ENCODE results near the gene DNAAF9. TPM values are rescaled to one million over a fixed set of nuclear protein-coding genes. Genes with fewer than 3 reads are reported as not detected.
"Not testable (repeated sequence)": the region's sequence is repeated elsewhere in the genome, so short reads cannot be mapped to it uniquely, and the experiment has no call there.

DNAAF9 gene
- total RNA-seq, 3 donors from 2014 or later (not counting 1 experiment from before 2014, with no cell fraction given), result 4.1 to 6.9 (median 4.8) TPM

GRCh38 chr20:3432844-3433243, 25.4 kb upstream of the DNAAF9 start:
- Histone ChIP-seq H3K9me3 (ENCODE audit: control insufficient read depth, insufficient read depth, low read length) (no peaks in the 10 kb centered on the region), H3K4me1 (ENCODE audit: control insufficient read depth, insufficient read depth, low read length) (no peaks in the 10 kb centered on the region), H3K27me3 (ENCODE audit: control insufficient read depth, insufficient read depth, low read length) (peaks cover 2% of the 10 kb centered on the region), H3K36me3 (ENCODE audit: control insufficient read depth, insufficient read depth, low read length) (no peaks in the 10 kb centered on the region), H3K27ac (ENCODE audit: low read length) (no peak overlapping the region), H3K4me3 (ENCODE audit: low read length) (no peak overlapping the region)
- no peak overlapping the region for H3K27ac Mint-ChIP-seq
- no peak overlapping the region for H3K4me3 Mint-ChIP-seq
- intact Hi-C loops (cut with micrococcal nuclease), result no loop called here
- DNase-seq (no peak), ATAC-seq (no peak)
- TF ChIP-seq CTCF (IDR thresholded peaks at IDR 0.05), result no peak
- no peaks in the 10 kb centered on the region for H3K4me1 Mint-ChIP-seq
- no peaks in the 10 kb centered on the region for H3K36me3 Mint-ChIP-seq
- peaks cover 3 to 11% of the 10 kb centered on the region in 2 donors for H3K27me3 Mint-ChIP-seq (ENCODE audit: low read depth in 2 of 2)
- no peaks in the 10 kb centered on the region for H3K9me3 Mint-ChIP-seq
- WGBS (ENCODE audit: insufficient coverage), result 95% methylated on average over 3 of the region's 3 CpGs

GRCh38 chr20:3431109-3431508, 23.6 kb upstream of the DNAAF9 start:
- no peaks in the 10 kb centered on the region for H3K9me3 Mint-ChIP-seq
- DNase-seq (no peak), ATAC-seq (no peak)
- peaks cover 5 to 11% of the 10 kb centered on the region in 2 donors for H3K27me3 Mint-ChIP-seq (ENCODE audit: low read depth in 2 of 2)
- H3K36me3 Mint-ChIP-seq, result no peaks in the 10 kb centered on the region
- Histone ChIP-seq H3K4me3 (ENCODE audit: low read length) (no peak overlapping the region), H3K4me1 (ENCODE audit: control insufficient read depth, insufficient read depth, low read length) (no peaks in the 10 kb centered on the region), H3K27ac (ENCODE audit: low read length) (no peak overlapping the region), H3K27me3 (ENCODE audit: control insufficient read depth, insufficient read depth, low read length) (peaks cover 2% of the 10 kb centered on the region), H3K9me3 (ENCODE audit: control insufficient read depth, insufficient read depth, low read length) (no peaks in the 10 kb centered on the region), H3K36me3 (ENCODE audit: control insufficient read depth, insufficient read depth, low read length) (no peaks in the 10 kb centered on the region)
- no peaks in the 10 kb centered on the region for H3K4me1 Mint-ChIP-seq
- 93% methylated on average over 4 of the region's 4 CpGs for WGBS (ENCODE audit: insufficient coverage)
- no peak for TF ChIP-seq CTCF (IDR thresholded peaks at IDR 0.05)
- H3K4me3 Mint-ChIP-seq, result no peak overlapping the region
- intact Hi-C loops (cut with micrococcal nuclease), result no loop called here
- no peak overlapping the region for H3K27ac Mint-ChIP-seq

- Histone ChIP-seq H3K4me1 (ENCODE audit: control insufficient read depth, insufficient read depth, low read length) (no peaks in the 10 kb centered on the region), H3K4me3 (ENCODE audit: low read length) (no peak overlapping the region), H3K9me3 (ENCODE audit: control insufficient read depth, insufficient read depth, low read length) (no peaks in the 10 kb centered on the region), H3K36me3 (ENCODE audit: control insufficient read depth, insufficient read depth, low read length) (no peaks in the 10 kb centered on the region), H3K27ac (ENCODE audit: low read length) (no peak overlapping the region), H3K27me3 (ENCODE audit: control insufficient read depth, insufficient read depth, low read length) (peaks cover 2% of the 10 kb centered on the region)
- Mint-ChIP-seq H3K27me3 (ENCODE audit: low read depth in 2 of 2) (peaks cover 5 to 11% of the 10 kb centered on the region in 2 donors), H3K4me1 (no peaks in the 10 kb centered on the region), H3K27ac (no peak overlapping the region), H3K4me3 (no peak overlapping the region), H3K9me3 (no peaks in the 10 kb centered on the region), H3K36me3 (no peaks in the 10 kb centered on the region)
- 29% methylated on average over 14 of the region's 14 CpGs for WGBS (ENCODE audit: insufficient coverage)
- no peak for TF ChIP-seq CTCF (IDR thresholded peaks at IDR 0.05)
- no peak for DNase-seq
- ATAC-seq, result no peak
- intact Hi-C loops (cut with micrococcal nuclease), result no loop called here
Observed at GRCh38 chr20:3430376-3431069, 23.1 kb upstream of the DNAAF9 start.

- 100% methylated on average over 4 of the region's 4 CpGs for WGBS (ENCODE audit: insufficient coverage)
- ATAC-seq, result not testable (repeated sequence)
Observed at GRCh38 chr20:3426766-3427165, 19.3 kb upstream of the DNAAF9 start.

More at GRCh38 chr20:3426766-3427165, 19.3 kb upstream of the DNAAF9 start:
- H3K9me3 ChIP-seq (ENCODE audit: control insufficient read depth, insufficient read depth, low read length); H3K27me3 ChIP-seq (ENCODE audit: control insufficient read depth, insufficient read depth, low read length); H3K9me3 Mint-ChIP-seq; H3K4me1 ChIP-seq (ENCODE audit: control insufficient read depth, insufficient read depth, low read length); H3K36me3 ChIP-seq (ENCODE audit: control insufficient read depth, insufficient read depth, low read length); H3K4me1 Mint-ChIP-seq; intact Hi-C loops (cut with micrococcal nuclease); H3K4me3 Mint-ChIP-seq; H3K4me3 ChIP-seq (ENCODE audit: low read length); H3K27ac ChIP-seq (ENCODE audit: low read length); H3K36me3 Mint-ChIP-seq; DNase-seq; H3K27ac Mint-ChIP-seq: not testable (repeated sequence)
- peaks cover 8 to 11% of the 10 kb centered on the region in 2 donors for H3K27me3 Mint-ChIP-seq (ENCODE audit: low read depth in 2 of 2)
